ENCODE measurements around the gene SIDT2. TPM values are rescaled to one million over a fixed set of nuclear protein-coding genes. Genes with fewer than 3 reads are reported as not detected.

SIDT2 gene
- total and polyA plus RNA-seq, 2 of the 8 experiments (the other 6 are each of a cell fraction or from before 2014, with no cell fraction given), result 18.5 to 21.1 TPM

GRCh38 chr11:117219995-117220394, 41.5 kb downstream of the SIDT2 start (continued):
- TF ChIP-seq CHD7 (IDR thresholded peaks at IDR 0.05; ENCODE audit: insufficient replicate concordance, low read length), result no peak
- no peak for TF ChIP-seq SP2 (IDR thresholded peaks at IDR 0.05; ENCODE audit: low read length)
- TF ChIP-seq TEAD4 (IDR thresholded peaks at IDR 0.05; ENCODE audit: low read depth, low read length), result no peak
- no peak for TF ChIP-seq EZH2 (IDR thresholded peaks at IDR 0.05; ENCODE audit: low read depth, low read length, severe bottlenecking)
- TF ChIP-seq HDAC2 (IDR thresholded peaks at IDR 0.05; ENCODE audit: borderline replicate concordance in 1 of 2, low read depth in 2 of 2, low read length in 2 of 2), result no peak
- no peak for TF ChIP-seq POLR2AphosphoS5 (IDR thresholded peaks at IDR 0.05; ENCODE audit: low read depth, low read length)
- TF ChIP-seq BACH1 (IDR thresholded peaks at IDR 0.05; ENCODE audit: low read length), result no peak
- TF ChIP-seq NRF1 (IDR thresholded peaks at IDR 0.05; ENCODE audit: low read depth, low read length), result no peak

Measured in H1 (cell line).